ENCODE measurements around the gene KIR2DL3. TPM values are rescaled to one million over a fixed set of nuclear protein-coding genes. Genes with fewer than 3 reads are reported as not detected.

KIR2DL3 gene
- total RNA-seq, 1 experiment from 2014 or later = not detected

- Histone ChIP-seq H4K8ac (replicated peaks; ENCODE audit: insufficient read length, low read depth, low read length) (no peak overlapping the region), H2AK5ac (ENCODE audit: insufficient read length, low read length) (no peak overlapping the region), H4K20me1 (ENCODE audit: control insufficient read depth, insufficient read depth, insufficient read length) (no peaks in the 10 kb centered on the region), H2AFZ (ENCODE audit: low read length) (no peak overlapping the region), H3K23ac (ENCODE audit: insufficient read length, low read depth, low read length) (no peak overlapping the region), H2BK15ac (ENCODE audit: low read depth, low read length) (no peak overlapping the region), H3K4ac (ENCODE audit: low read depth, low read length) (no peak overlapping the region), H3K23me2 (ENCODE audit: insufficient read length, low read depth, low read length, poor library complexity, severe bottlenecking) (no peaks in the 10 kb centered on the region), H3T11ph (ENCODE audit: low read length) (no peak overlapping the region), H3K18ac (ENCODE audit: insufficient read length, low read depth, low read length) (no peak overlapping the region), H4K5ac (ENCODE audit: insufficient read length, low read depth, low read length) (no peak overlapping the region), H3K14ac (ENCODE audit: insufficient read depth, low read length) (no peak overlapping the region), H2BK120ac (ENCODE audit: low read depth, low read length, poor library complexity, severe bottlenecking) (no peak overlapping the region), H4K91ac (ENCODE audit: insufficient read length, low read depth, low read length) (no peak overlapping the region), H2BK5ac (ENCODE audit: insufficient read length, low read length) (no peak overlapping the region), H3K27me3 (ENCODE audit: insufficient read depth, low read length) (no peaks in the 10 kb centered on the region), H3K4me2 (ENCODE audit: insufficient read depth, insufficient read length, low read length) (no peak overlapping the region), H2BK12ac (ENCODE audit: insufficient read length, low read depth, low read length) (no peak overlapping the region), H3K27ac (ENCODE audit: insufficient read length, low read depth, low read length) (no peak overlapping the region), H3K9me3 (ENCODE audit: control insufficient read depth, low read depth, low read length) (peaks cover 71% of the 10 kb centered on the region), H3K9ac (ENCODE audit: extremely low read depth, insufficient read length, low read length) (no peak overlapping the region), H3K79me2 (ENCODE audit: insufficient read depth, low read length) (no peaks in the 10 kb centered on the region), H2BK20ac (ENCODE audit: low read depth, low read length, poor library complexity, severe bottlenecking) (no peak overlapping the region), H3K79me1 (ENCODE audit: insufficient read depth, low read depth, low read length, poor library complexity, severe bottlenecking) (no peaks in the 10 kb centered on the region), H3K56ac (ENCODE audit: insufficient read length, low read depth, low read length) (no peak overlapping the region), H3K4me1 (ENCODE audit: insufficient read depth, low read length) (no peaks in the 10 kb centered on the region)
- Mint-ChIP-seq H3K36me3 (ENCODE audit: insufficient read depth in 1 of 3, low read depth in 3 of 3) (peaks cover 2 to 15% (median 9%) of the 10 kb centered on the region in 3 experiments; a peak in 5 of 7 replicates), H3K4me3 (no peak overlapping the region), H3K27me3 (ENCODE audit: low read depth) (peaks cover 7% of the 10 kb centered on the region), H3K4me1 (no peaks in the 10 kb centered on the region), H3K27ac (no peak overlapping the region), H3K9me3 (peaks cover under 1 to 12% of the 10 kb centered on the region in 2 experiments; a peak in 4 of 5 replicates)
- no CpG with 5 or more reads among the region's 1 CpG for WGBS (ENCODE audit: extremely low coverage, insufficient read length, low lambda C conversion rate)
- TF ChIP-seq, protein P1, sequence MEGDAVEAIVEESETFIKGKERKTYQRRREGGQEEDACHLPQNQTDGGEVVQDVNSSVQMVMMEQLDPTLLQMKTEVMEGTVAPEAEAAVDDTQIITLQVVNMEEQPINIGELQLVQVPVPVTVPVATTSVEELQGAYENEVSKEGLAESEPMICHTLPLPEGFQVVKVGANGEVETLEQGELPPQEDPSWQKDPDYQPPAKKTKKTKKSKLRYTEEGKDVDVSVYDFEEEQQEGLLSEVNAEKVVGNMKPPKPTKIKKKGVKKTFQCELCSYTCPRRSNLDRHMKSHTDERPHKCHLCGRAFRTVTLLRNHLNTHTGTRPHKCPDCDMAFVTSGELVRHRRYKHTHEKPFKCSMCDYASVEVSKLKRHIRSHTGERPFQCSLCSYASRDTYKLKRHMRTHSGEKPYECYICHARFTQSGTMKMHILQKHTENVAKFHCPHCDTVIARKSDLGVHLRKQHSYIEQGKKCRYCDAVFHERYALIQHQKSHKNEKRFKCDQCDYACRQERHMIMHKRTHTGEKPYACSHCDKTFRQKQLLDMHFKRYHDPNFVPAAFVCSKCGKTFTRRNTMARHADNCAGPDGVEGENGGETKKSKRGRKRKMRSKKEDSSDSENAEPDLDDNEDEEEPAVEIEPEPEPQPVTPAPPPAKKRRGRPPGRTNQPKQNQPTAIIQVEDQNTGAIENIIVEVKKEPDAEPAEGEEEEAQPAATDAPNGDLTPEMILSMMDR (conservative IDR thresholded peaks at IDR 0.05) = no peak
- DNase-seq = no peak
Observed at GRCh38 chr19:54795758-54796157, 57.4 kb downstream of the KIR2DL3 start.

Other genes with a start within 250 kb of the KIR2DL3 start
- not detected in 2 replicates for gene LAIR2, start 235.7 kb upstream of the KIR2DL3 start, total RNA-seq (2021)
- not detected in 2 replicates for gene LILRA2, start 164.7 kb upstream of the KIR2DL3 start, total RNA-seq (2021)
- not detected in 2 replicates for gene LILRA1, start 144.9 kb upstream of the KIR2DL3 start, total RNA-seq (2021)
- not detected in 2 replicates for gene LILRB1, start 108.0 kb upstream of the KIR2DL3 start, total RNA-seq (2021)
- gene LILRB4, start 75.5 kb upstream of the KIR2DL3 start, total RNA-seq (2021) = not detected in 2 replicates
- gene KIR3DL3, start 14.1 kb upstream of the KIR2DL3 start, total RNA-seq (2021) = not detected in 2 replicates
- gene KIR2DL1, start 31.3 kb downstream of the KIR2DL3 start, total RNA-seq (2021) = not detected in 2 replicates
- gene KIR2DL4, start 65.1 kb downstream of the KIR2DL3 start, total RNA-seq (2021) = not detected in 2 replicates
- not detected in 2 replicates for gene KIR3DL1, start 78.0 kb downstream of the KIR2DL3 start, total RNA-seq (2021)
- gene KIR2DS4, start 94.2 kb downstream of the KIR2DL3 start, total RNA-seq (2021) = not detected in 2 replicates
- not detected in 2 replicates for gene KIR3DL2, start 111.9 kb downstream of the KIR2DL3 start, total RNA-seq (2021)
- gene FCAR, start 135.7 kb downstream of the KIR2DL3 start, total RNA-seq (2021) = not detected in 2 replicates
- 1.4 and 2.0 TPM in 2 replicates for gene NCR1, start 167.6 kb downstream of the KIR2DL3 start, total RNA-seq (2021)
- gene NLRP7, start 209.0 kb downstream of the KIR2DL3 start, total RNA-seq (2021) = 1.1 TPM in 2 replicates
- gene NLRP2, start 227.9 kb downstream of the KIR2DL3 start, total RNA-seq (2021) = 131 and 132 TPM in 2 replicates

Data from H9 (cell line).